H1 (cell line): ENCODE results near the gene SMG9. TPM values are rescaled to one million over a fixed set of nuclear protein-coding genes. Genes with fewer than 3 reads are reported as not detected.

Experiments
- ATF2 ChIP-seq: IDR thresholded peaks from 2 replicates; pipeline ENCODE4 v1.6.1; 2012; ENCODE audit warnings: low read length, inconsistent platforms
- CBX5 ChIP-seq: fragments of 300-800, 300-1000 bp; sonication (generic); IDR thresholded peaks from 2 replicates; pipeline ENCODE4 v1.7.1; 2016; ENCODE audit warnings: antibody characterized with exemption, low read length, low read depth
- CBX8 ChIP-seq: fragments of 300-800, 300-1000 bp; sonication (generic); IDR thresholded peaks from 2 replicates; pipeline ENCODE4 v1.7.1; 2016; ENCODE audit warnings: low read depth, low read length, borderline replicate concordance
- CHD7 ChIP-seq: fragments of 300-600 bp; sonication (generic); IDR thresholded peaks from 2 replicates; pipeline ENCODE4 v1.7.1; 2012; ENCODE audit warnings: low read length, moderate library complexity, mild to moderate bottlenecking, inconsistent platforms; ENCODE audit not compliant: insufficient replicate concordance
- POLR2A ChIP-seq, 2 experiments: IDR thresholded peaks; 1 replicate in 1 of 2; 2 replicates in 1 of 2; pipeline ENCODE4 v1.6.1; 2011; ENCODE audit warnings: low read depth in 2 of 2, low read length in 2 of 2, mild to moderate bottlenecking in 2 of 2; ENCODE audit errors: control extremely low read depth in 1 of 2
- POU5F1 ChIP-seq: IDR thresholded peaks from 2 replicates; pipeline ENCODE4 v1.6.1; 2011; ENCODE audit warnings: low read depth, mild to moderate bottlenecking, low read length, moderate library complexity
- SIX5 ChIP-seq: IDR thresholded peaks from 2 replicates; pipeline ENCODE4 v1.6.1; 2011; ENCODE audit warnings: mild to moderate bottlenecking, low read depth, low read length
- SRF ChIP-seq: IDR thresholded peaks from 2 replicates; pipeline ENCODE4 v1.6.1; 2011; ENCODE audit warnings: mild to moderate bottlenecking, low read depth, low read length, moderate library complexity
- TEAD4 ChIP-seq: IDR thresholded peaks from 2 replicates; pipeline ENCODE4 v1.6.1; 2012; ENCODE audit warnings: low read depth, low read length, inconsistent platforms, mixed read lengths
- polyA plus RNA-seq, 7 experiments: library from polyadenylated mRNA; depleted of rRNA in 3 of 7; stranded (reverse) in 5 of 7; unstranded in 2 of 7; fragments of >200 nt in 5 of 7; fragments of 200-250 nt in 2 of 7; gene quantifications; 1 replicate in 5 of 7; 2 replicates in 1 of 7; 4 replicates in 1 of 7; pipeline versions ENCODE4 v1.2.1 to v1.2.3, GENCODE V29; 2011 to 2013; ENCODE audit warnings: missing spikeins in 2 of 7, mixed read lengths in 2 of 7
- total RNA-seq: library from RNA; stranded (reverse); fragmentation: NEBNext Ultra II Directional; extraction: Animal tissue kit (Norgen Biotek cat#: 25700); gene quantifications from 2 replicates; pipeline ENCODE4 v1.2.1, GENCODE V29; 2021

SMG9 gene
- total and polyA plus RNA-seq, 2 of the 8 experiments (the other 6 are each of a cell fraction or from before 2014, with no cell fraction given), result 20.4 to 28.7 TPM

GRCh38 chr19:43748685-43749084 lies 6.1 kb downstream of the SMG9 start (continued):
- TF ChIP-seq CHD7, result no peak
- no peak for TF ChIP-seq POLR2A (IDR thresholded peaks at IDR 0.05; ENCODE audit: control extremely low read depth in 1 of 2, low read depth in 2 of 2, low read length in 2 of 2)
- TF ChIP-seq POU5F1, result no peak
- no peak for TF ChIP-seq SIX5
- no peak for TF ChIP-seq ATF2
- TF ChIP-seq SRF, result no peak
- TF ChIP-seq CBX8, result no peak
- TF ChIP-seq TEAD4, result no peak
- TF ChIP-seq CBX5, result no peak
- TF ChIP-seq, all 59 proteins: peak for 0
